GM10847 (cell line): ENCODE data around the gene ROBO3.

Source experiments
- POLR2A ChIP-seq: IDR thresholded peaks from 2 replicates; pipeline ENCODE4 v1.6.1; 2011; ENCODE audit not compliant: insufficient read length; ENCODE audit errors: extremely low read depth

ROBO3 gene

DNA sequence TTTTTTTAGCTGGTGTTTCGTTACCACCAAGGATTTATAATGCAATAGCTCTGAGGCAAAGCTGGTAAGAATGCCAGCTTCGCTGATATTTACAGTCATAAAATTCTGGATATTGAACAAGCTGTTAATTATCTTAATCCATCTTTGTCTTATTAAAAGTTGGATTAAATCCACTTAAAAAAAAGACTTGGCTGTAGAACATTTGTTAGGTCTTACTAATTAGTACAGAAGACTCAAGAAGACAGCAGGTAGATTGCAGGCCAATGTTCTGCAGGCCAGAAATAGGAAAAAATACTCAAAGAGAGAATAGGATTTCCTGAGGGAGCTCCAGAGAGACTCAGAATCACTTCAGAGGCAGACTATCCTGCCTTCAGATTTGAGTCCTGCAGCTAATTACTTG is 24.9 kb downstream of the ROBO3 start:
- no peak for TF ChIP-seq POLR2A

DNA sequence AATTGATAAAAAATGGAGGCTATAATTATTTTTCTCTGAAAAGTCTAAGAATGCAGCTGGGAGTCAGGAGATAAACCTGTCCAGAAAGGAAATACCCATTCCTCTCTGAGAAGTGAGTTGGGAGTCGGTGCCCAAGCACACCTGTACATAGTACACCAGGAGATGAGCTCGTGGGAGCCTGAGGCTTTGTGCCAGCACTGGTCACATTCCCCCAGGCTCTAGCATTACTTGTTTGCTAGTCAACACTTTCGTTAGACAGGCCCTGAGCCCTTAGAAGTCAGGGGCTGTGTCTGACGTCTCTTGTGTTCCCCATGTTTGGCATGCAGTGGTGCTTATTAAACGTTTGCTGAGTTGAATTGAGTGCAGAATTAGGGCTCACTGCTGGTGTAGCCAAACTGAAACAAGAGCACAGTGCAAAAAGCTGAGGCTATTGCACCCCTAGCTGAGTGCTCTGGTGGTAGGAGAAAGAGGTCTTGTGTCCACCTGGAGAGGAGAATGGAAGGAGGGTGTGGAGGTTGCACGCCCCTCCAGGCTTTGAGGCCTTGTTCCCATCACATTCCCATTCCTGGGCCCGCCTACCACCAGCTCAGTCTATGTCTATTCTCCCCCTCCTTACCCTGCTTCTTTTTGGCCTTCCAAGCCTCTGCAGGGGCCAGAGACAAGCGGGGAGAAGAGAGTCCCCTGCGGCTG is 25.6 kb downstream of the ROBO3 start:
- no peak for TF ChIP-seq POLR2A

DNA sequence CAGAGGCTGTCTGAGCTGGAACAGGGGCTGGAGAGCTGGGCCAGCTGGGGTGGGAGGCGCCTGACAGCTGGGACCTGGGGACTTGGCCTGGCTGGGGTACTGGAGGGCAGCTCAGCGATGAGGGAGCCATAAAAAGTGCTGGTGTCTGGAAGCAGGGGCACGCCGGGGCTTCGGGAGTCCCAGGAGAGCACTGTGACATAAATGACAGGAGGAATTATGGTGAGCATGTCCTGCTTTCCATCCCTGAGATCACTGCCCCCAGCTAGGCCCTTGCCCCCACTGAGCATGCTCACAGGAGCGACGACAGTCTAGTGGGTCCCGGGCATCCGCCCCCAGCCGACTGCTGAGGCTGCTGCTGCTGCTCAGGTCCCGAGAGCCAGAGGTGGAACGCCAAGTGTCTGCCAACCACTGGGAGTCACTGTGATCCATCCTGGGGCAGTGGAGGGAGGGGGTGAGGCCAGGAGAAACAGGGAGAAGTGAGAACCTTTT is 26.2 kb downstream of the ROBO3 start:
- TF ChIP-seq POLR2A, result no peak

DNA sequence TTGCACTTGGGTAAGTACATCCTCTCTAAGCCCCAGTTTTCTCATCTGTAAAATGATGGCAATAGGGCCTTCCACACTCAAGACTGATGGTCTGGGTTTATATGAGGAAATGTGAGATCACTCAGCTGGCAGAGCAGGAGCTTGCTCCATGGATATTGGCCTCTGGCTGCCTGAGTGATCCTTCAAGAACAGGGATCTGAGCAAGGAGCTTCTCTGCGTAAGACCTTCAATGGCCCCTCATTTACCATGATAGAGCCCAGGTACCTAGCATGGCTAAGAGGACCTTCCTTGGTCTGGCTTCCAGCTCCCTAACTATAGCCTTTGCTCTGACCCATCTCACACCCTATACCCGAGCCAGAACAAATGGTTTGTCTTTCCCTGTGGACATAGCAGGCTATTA is 26.9 kb downstream of the ROBO3 start:
- TF ChIP-seq POLR2A, result no peak

DNA sequence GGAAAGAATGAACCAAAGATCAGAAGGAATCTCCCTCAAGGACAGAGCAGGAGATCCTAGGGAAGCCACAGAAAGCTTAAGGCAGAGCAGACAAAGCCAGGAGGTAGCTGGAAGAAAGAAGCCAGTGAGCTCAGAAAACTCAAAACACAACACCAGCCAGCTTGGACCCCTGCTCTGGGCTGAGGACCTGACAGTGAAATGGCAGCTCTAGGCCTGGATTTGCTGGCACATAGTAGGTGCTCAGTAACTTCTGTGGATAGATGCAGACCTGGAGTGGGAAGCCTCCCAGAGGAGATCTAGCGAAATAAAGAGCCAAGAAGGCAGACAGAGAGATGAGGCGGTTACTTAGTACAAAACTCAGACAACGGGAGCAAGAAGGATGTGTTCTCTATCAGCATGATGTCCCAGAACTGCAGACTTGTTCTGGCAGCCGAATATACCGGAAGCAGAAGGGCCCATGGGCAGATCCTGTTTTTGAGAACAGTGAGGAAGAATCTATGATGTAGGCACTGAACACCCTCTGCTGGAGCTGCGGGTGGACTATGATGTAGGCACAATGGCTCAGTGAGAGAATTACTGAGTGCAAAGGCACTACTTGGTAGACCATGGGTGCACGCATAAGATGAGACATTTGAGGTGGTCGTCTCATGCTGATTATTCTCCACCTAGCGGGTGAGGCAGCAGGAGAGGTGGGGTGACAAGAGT is 27.7 kb downstream of the ROBO3 start:
- TF ChIP-seq POLR2A, result no peak

DNA sequence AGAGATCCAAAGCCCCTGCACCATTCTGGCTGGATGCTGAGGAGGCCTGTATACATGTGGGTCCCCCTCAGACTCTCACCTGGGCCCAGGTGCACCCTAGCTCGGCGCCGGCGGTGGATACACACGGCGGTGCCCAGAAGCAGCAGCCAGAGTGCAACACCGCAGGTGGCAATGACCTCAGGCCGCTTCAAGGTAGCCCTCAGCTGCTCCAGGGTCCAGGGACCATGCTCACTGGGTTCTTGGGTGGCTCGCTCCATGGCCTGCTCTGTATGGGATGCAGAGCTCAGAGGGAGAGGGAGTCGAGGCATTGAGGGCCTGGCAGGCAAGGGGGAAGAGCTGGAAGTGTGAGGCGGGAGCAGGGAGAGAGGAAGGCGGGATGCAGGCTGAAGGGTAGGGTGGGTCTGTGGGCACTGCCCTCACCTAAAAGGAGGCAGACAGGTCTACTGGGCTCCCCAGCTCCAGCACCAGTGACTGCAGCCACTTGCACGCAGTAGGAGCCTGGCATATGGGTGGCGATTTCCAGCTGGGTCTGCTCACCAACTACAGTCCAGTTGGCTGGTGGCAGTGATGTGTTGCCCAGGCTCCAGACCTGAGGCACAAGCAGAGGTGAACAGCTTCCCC is 28.7 kb downstream of the ROBO3 start:
- no peak for TF ChIP-seq POLR2A

DNA sequence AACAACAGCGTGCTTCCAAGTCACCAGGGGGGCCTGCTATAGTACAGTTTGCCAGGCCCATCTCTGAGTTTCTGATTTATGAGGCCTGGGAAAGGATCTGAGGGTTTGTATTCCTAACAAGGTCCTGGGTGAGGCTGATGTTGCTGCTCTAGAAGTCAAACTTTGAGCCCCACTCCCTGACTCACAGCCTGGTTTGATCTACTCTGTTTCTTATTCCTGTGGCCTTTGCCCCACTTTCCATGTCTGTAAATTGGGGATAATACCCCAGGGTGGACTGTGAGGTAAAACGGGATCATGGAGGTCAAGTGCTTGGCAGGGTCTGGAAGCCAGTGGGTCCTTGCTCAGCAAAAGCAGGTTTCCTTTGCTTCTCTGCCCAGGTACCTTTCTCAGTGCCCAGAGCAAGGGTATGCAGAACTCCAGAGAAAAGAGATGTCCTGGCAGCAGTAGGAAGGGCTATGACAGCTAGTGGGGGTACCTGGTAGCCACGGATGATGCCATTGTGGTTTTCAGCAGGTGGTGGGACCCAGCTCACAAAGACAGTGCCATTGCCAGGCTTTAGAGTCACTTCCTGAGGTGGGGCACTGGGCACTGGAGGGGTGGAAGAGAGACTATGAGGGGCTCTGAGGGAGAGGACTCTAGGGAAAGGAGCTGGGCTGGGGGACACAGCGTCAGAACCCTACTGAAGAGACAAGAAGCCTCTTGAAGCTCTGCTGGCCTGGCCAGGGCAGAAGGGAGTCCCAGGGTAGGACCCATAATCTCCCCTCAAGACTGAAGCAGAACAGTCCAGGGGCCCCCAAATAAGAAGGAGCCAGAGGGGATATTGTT is 29.6 kb downstream of the ROBO3 start:
- no peak for TF ChIP-seq POLR2A

DNA sequence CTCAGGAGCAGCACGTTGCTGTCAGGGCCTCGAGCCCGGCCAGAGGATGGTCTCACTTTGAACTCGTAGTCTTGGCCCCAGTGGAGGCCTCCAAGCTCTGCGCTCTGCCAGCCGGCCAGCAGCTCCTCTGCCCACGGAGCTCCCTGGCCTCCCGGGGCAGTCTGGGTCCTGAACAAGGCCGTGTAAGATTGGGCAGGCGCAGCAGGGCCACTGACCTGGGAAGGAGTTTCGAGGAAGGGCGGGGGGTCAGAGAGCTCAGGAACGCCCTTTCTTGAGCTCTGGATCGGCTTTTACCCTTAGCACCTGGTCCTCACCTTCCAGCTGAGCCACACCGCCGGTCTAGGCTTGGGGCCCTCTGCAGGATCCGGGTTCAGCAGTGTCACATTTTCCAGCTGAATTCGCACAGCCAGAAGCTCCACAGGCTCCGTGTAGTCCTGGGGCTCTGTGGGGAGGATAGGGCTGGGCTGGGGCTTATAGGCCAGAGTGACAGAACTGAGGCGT is 30.3 kb downstream of the ROBO3 start:
- no peak for TF ChIP-seq POLR2A

DNA sequence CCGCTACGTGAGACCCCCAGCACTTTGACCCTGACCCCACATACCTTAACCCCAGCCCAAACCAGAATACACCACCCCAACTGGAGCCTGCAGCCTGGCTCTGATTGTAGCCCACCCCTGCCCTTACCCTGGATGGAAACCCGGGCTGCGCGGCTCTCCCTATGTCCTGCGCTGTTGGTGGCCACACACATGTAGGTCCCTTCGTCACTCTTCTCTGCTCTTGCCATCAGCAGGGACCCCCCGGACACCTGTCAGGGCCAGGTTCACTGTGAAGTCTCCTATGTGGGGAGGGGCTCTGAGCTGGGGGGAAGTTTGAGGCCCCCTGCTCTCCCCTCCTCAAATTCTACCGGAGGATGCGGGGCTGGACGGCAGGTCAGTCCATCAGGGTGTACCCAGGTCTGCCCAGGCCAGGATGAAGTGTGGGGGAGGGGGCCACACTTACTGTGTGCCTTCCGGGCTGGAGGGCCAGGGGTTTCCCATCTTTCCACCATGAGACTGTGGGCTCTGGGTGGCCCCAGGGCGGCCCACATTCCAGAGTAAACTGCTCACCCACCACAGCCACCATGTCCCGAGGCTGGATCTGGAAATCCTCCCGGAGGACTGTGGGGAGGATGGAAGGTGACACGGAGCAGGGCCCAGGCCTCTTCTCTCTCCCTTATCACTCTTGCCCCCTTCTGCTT is 31.0 kb downstream of the ROBO3 start:
- no peak for TF ChIP-seq POLR2A

DNA sequence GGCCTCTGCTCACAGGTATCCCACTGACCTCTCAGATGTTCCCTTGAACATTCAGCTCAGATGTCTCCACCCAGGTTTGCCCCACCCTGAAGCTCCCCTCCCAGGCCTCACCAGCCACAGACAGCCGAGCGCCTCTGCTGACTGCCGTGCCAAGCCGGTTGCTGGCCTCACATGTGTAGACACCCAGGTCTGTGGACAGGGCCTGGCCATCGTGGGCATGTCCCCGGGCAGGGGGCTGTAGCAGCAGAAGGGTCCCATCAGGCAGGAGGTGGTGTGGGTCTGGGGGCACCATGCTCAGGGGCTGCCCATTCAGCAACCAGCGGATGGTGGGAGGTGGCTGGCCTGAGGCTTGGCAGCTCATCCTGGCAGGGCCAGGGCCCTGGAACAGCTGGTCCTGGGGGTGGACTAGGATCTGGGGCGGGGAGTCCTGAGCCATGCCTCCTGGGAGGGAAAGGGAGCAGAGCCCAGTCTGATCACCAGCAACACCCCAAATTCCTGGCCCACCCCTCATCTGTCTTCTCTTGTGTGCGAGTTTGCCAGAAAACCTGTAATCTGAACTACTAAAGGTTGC is 31.7 kb downstream of the ROBO3 start:
- TF ChIP-seq POLR2A, result no peak

DNA sequence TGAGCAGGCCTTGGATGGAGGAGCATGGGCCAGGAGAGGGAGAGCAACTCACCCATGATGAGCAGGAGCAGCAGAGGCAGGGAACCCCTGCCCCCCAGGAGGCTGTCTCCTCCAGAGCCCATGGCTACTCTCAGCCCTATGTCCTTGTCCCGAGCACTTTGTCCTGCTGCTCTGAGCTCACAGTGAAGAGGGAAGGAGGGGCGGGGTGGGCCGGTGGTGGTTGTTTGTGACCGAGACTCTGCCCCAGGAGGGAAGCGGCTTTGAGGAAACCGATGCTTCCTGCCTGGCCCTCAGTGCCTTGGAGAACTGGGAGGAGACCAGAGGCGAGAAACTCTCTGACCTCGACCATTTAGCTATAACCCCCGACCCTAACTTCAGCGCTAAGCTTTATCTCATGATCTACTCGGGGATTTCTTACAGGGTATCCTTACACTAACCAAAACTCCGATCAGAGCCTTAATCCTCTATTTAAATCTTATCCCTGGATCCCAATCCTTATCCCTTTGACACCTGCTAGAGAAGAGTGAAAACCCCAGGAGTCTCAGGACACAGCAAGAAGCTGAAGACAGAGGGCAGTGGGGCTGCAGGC is 32.5 kb downstream of the ROBO3 start, which contains the start of gene ROBO4:
TSS of gene ROBO4 (minus strand) at position 192 of the 589 bp plus-strand sequence. CDS start at position 122, 70 bp downstream.
- TF ChIP-seq POLR2A, result no peak

DNA sequence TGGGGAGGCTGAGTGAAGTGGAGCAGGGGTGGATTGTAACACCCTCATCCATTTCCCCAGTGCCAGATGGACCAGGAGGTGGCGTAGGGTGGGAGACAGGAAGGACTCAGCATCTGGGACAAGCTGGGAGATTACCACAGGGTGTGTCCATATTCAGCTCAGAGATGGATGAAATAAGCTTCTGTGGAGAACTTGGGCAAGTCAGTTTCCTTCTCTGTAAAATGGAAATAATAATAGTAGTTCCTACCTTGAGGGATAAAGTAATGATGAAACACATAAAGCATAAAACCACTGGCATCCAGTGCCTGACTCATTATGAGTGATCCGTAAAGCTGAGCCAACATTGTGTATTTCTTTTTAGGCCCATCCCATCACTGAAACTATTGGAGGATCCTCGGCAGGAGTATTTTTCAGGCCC is 33.0 kb downstream of the ROBO3 start:
- TF ChIP-seq POLR2A, result no peak

DNA sequence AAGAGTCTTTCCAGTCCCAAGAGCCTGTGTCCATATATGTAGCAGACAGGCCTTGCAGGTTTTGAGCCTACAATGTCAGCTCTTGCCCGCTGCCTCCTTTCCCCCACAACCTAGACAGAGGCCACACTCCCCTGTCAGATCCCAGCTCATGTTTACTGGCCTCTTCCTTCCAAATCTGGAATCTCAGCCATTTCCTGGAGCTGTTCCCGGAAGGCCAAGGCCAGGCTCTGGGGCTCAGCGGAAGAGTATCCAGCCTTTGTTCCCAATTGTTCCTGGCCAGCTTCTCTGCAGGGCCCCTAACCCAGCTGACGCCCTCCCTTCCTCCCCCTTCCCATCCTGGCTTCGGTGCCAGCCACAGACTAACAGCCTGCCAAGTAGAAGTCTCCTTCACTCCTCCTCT is 33.5 kb downstream of the ROBO3 start:
- no peak for TF ChIP-seq POLR2A

DNA sequence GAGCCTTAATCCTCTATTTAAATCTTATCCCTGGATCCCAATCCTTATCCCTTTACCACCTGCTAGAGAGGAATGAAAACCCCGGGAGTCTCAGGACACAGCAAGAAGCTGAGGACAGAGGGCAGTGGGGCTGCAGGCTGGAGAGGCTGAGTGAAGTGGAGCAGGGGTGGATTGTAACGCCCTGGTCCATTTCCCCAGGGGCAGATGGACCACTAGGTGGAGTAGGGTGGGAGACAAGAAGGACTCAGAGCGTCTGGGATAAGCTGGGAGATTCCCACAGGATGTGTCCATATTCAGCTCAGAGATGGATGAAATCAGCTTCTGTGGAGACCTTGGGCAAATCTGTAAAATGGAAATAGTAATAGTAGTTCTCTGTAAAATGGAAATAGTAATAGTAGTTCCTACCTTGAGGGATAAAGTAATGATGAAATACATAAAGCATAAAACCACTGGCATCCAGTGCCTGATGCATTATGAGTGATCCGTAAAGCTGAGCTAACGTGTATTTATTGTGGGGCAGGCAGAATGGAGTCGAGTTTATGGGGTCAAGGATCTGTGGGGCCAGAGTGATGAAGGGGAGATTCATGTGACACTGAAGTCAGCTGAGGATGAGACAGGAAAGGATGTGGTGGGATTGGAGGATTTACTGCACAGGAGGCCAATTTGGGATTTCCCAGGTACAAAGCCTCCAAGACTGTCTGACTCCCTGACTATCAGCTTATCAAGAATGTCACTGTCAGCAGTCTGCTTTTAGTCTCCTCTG is 34.3 kb downstream of the ROBO3 start:
- TF ChIP-seq POLR2A, result no peak

DNA sequence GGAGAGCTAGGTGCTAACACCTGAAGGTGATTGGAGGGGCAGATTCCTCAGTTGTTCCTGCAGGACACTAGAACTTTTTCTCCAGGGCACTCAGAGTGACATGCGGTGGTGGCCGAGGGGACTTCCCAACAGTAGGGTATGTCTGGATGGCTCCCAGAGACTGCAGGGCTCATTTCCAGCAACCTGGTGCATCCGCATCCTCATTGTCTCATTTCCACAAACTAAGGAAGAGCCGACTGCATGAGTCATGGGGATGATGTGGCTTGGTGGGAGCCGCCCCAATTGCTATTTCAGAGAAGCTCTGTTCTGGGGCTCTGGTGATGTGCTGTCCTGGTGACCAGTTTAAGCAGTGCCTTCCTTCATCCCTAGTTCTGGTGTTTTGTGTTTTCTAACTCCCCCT is 35.2 kb downstream of the ROBO3 start:
- no peak for TF ChIP-seq POLR2A
